B cell (primary cell): ENCODE measurements around the gene KDM1B. TPM values are rescaled to one million over a fixed set of nuclear protein-coding genes. Genes with fewer than 3 reads are reported as not detected.

Source experiments
- ATAC-seq: fragments of 200-7000 bp; cut with Tn5 transposase; one replicate; pipeline ENCODE4 v1.10.0; 2021; ENCODE audit warnings: low read depth, mild to moderate bottlenecking, moderate number of reproducible peaks, moderate library complexity
- CTCF ChIA-PET: fragments of 350-600 bp; sonication (Branson Sonifier 250); formaldehyde crosslinking; loops from one replicate; lab custom pipeline; 2021; ENCODE audit warnings: antibody characterized with exemption, inconsistent platforms; lab: Charles Lee
- POLR2A ChIA-PET: fragments of 350-600 bp; sonication (Branson Sonifier 250); formaldehyde crosslinking; loops from one replicate; lab custom pipeline; 2021; ENCODE audit warnings: antibody characterized with exemption; lab: Charles Lee
- DNase-seq: peaks from one replicate; pipeline ENCODE4 v3.0.0; 2013
- H2AFZ ChIP-seq: 2 replicates; pipeline ENCODE4 v1.6.1; 2012; ENCODE audit warnings: mild to moderate bottlenecking, low read depth, low read length; ENCODE audit not compliant: insufficient read depth, poor library complexity, severe bottlenecking
- H3K27ac ChIP-seq, 2 donors: 1 replicate in 1 of 2; 2 replicates in 1 of 2; pipeline ENCODE4 v1.5.1; 2012 to 2013; ENCODE audit warnings: low read length in 2 of 2, mild to moderate bottlenecking in 2 of 2, moderate library complexity in 1 of 2
- H3K27me3 ChIP-seq, 4 experiments: fragments of 200-600 bp in 1 of 4; sonication (generic) in 1 of 4; replicated peaks in 1 of 4; 1 replicate in 2 of 4; 2 replicates in 2 of 4; pipeline versions ENCODE4 v1.6.1 to v1.7.0; 2013 to 2016; ENCODE audit warnings: low read length in 3 of 4, mild to moderate bottlenecking in 2 of 4, mixed read lengths in 1 of 4, moderate library complexity in 1 of 4; ENCODE audit not compliant: insufficient read depth in 4 of 4, control insufficient read depth in 3 of 4; ENCODE audit errors: control extremely low read depth in 1 of 4
- H3K36me3 ChIP-seq, 2 experiments: replicated peaks in 1 of 2; 1 replicate in 1 of 2; 2 replicates in 1 of 2; pipeline versions ENCODE4 v1.6.1 to v1.7.1; 2013; ENCODE audit warnings: low read length in 1 of 2; ENCODE audit not compliant: insufficient read depth in 2 of 2, control insufficient read depth in 1 of 2; ENCODE audit errors: control extremely low read depth in 1 of 2, extremely low read depth in 1 of 2
- H3K4me1 ChIP-seq, 2 donors: fragments of 200-600 bp in 1 of 2; sonication (generic) in 1 of 2; 1 replicate in 1 of 2; 2 replicates in 1 of 2; pipeline versions ENCODE4 v1.5.1 to v1.6.1; 2013 to 2017; ENCODE audit warnings: low read length in 2 of 2; ENCODE audit not compliant: control insufficient read depth in 2 of 2, insufficient read depth in 2 of 2
- H3K4me2 ChIP-seq: replicated peaks from 2 replicates; pipeline ENCODE3; 2012; ENCODE audit warnings: mild to moderate bottlenecking, low read depth, low read length; ENCODE audit not compliant: poor library complexity, severe bottlenecking
- H3K4me3 ChIP-seq, 5 experiments: fragments of 200-600 bp in 1 of 5; sonication (generic) in 1 of 5; 1 replicate in 3 of 5; 2 replicates in 2 of 5; pipeline versions ENCODE4 v1.5.1 to v1.7.0; 2011 to 2016; ENCODE audit warnings: low read length in 4 of 5, mild to moderate bottlenecking in 4 of 5, low read depth in 2 of 5, control low read depth in 1 of 5, moderate library complexity in 1 of 5; ENCODE audit not compliant: insufficient read depth in 1 of 5; ENCODE audit errors: control extremely low read depth in 1 of 5, extremely low read depth in 1 of 5
- H3K79me2 ChIP-seq: fragments of 200-600 bp; sonication (generic); one replicate; pipeline ENCODE4 v1.6.0; 2016; ENCODE audit warnings: low read length; ENCODE audit not compliant: control insufficient read depth, insufficient read depth
- H3K9ac ChIP-seq: fragments of 200-600 bp; sonication (generic); 2 replicates; pipeline ENCODE4 v1.6.1; 2017; ENCODE audit warnings: mild to moderate bottlenecking, low read length, moderate library complexity
- H3K9me3 ChIP-seq, 3 donors: one replicate each; pipeline versions ENCODE4 v1.6.1 to v1.7.1; 2013; ENCODE audit warnings: low read length in 2 of 3; ENCODE audit not compliant: control insufficient read depth in 2 of 3, insufficient read depth in 1 of 3; ENCODE audit errors: control extremely low read depth in 1 of 3
- H4K20me1 ChIP-seq: 2 replicates; pipeline ENCODE4 v1.6.0; 2012; ENCODE audit warnings: mild to moderate bottlenecking, low read length; ENCODE audit not compliant: insufficient read depth, control insufficient read depth, poor library complexity, severe bottlenecking
- H3K27ac Mint-ChIP-seq: one replicate; pipeline ENCODE4 v1.8.0; 2021; ENCODE audit warnings: mixed read lengths
- H3K27me3 Mint-ChIP-seq: one replicate; pipeline ENCODE4 v1.8.0; 2021; ENCODE audit warnings: mixed read lengths
- H3K4me1 Mint-ChIP-seq: one replicate; pipeline ENCODE4 v1.8.0; 2021; ENCODE audit warnings: mixed read lengths
- H3K4me3 Mint-ChIP-seq: one replicate; pipeline ENCODE4 v1.8.0; 2021; ENCODE audit warnings: mixed read lengths
- H3K9me3 Mint-ChIP-seq: one replicate; pipeline ENCODE4 v1.8.0; 2022; ENCODE audit warnings: mixed read lengths; ENCODE audit not compliant: insufficient read depth
- CTCF ChIP-seq: fragments of 200-600 bp; IDR thresholded peaks from one replicate; pipeline ENCODE4 v1.8.0; 2022; ENCODE audit warnings: antibody characterized with exemption, mild to moderate bottlenecking
- EZH2 ChIP-seq: IDR thresholded peaks from 2 replicates; pipeline ENCODE4 v1.6.1; 2012; ENCODE audit warnings: borderline replicate concordance, low read depth, mild to moderate bottlenecking, moderate library complexity, low read length; ENCODE audit not compliant: insufficient read depth, poor library complexity, severe bottlenecking
- WGBS: methylation state at CpG from one replicate; pipeline ENCODE4 v1.1.5; 2013; ENCODE audit warnings: missing lambda C conversion rate; ENCODE audit not compliant: insufficient coverage; 5-methylcytosine and 5-hydroxymethylcytosine counted together
- intact Hi-C: fragments of 100-400 bp; cut with micrococcal nuclease; formaldehyde crosslinking; loops from one replicate; pipeline ENCODE4 v1.10.0; 2022
- polyA plus RNA-seq: library from polyadenylated mRNA; depleted of rRNA; stranded (reverse); fragments of >200 nt; gene quantifications from 2 replicates; pipeline ENCODE4 v1.2.3, GENCODE V29; 2012
- total RNA-seq, 2 donors: library from RNA; stranded (reverse); fragments of 120-200 nt in 1 of 2; gene quantifications; 1 replicate in 1 of 2; 2 replicates in 1 of 2; pipeline versions ENCODE4 v1.2.3 to v1.2.4, GENCODE V29; 2013 to 2022

KDM1B gene
- total and polyA plus RNA-seq, 2 donors (not counting 1 experiment from before 2014, with no cell fraction given): 10.9 to 16.0 TPM

- peak; percentile 21 for ATAC-seq
- Histone ChIP-seq H2AFZ (peak overlapping the region; percentile 83), H3K9me3 (no peaks in the 10 kb centered on the region), H3K36me3 (peaks cover 0 to 10% of the 10 kb centered on the region in 2 experiments), H3K4me2 (peak overlapping the region; percentile 99), H3K4me3 (peak overlapping the region; percentile 66 to 99 (median 89)), H4K20me1 (no peaks in the 10 kb centered on the region), H3K9ac (peak overlapping the region; percentile 93), H3K4me1 (peaks cover 25 to 29% of the 10 kb centered on the region in 2 donors), H3K27me3 (no peaks in the 10 kb centered on the region), H3K27ac (peak overlapping the region; percentile 83 to 87), H3K79me2 (peaks cover 23% of the 10 kb centered on the region)
- ChIA-PET CTCF (interaction anchor here (1.0 to 2.0 kb wide), 3 partner anchors 15 to 86 kb away, joined by 3 to 10 read pairs (median 3); partner anchors contain the start of gene NHLRC1), POLR2A (interaction anchor here (0.9 kb wide), 1 partner anchor 34 kb away, joined by 3 read pairs; no protein-coding TSS in a partner anchor)
- Mint-ChIP-seq H3K4me1 (peaks cover 24% of the 10 kb centered on the region), H3K27me3 (no peaks in the 10 kb centered on the region), H3K4me3 (peak overlapping the region; percentile 99), H3K9me3 (no peaks in the 10 kb centered on the region), H3K27ac (peak overlapping the region; percentile 88)
- intact Hi-C loops: loop anchor here (1.0 to 5.0 kb wide), 6 partner anchors 34 to 556 kb away; partner anchors contain the start of genes DEK, FAM8A1, NHLRC1 and RNF144B
- peak; percentile 83 for DNase-seq
- 0% methylated on average over 25 of the region's 26 CpGs for WGBS
- TF ChIP-seq CTCF (no peak), EZH2 (no peak)
Observed at GRCh38 chr6:18155864-18156421, 721 bp downstream of the KDM1B start.

- peaks cover 8% of the 10 kb centered on the region for H3K4me1 Mint-ChIP-seq
- Histone ChIP-seq H3K9me3 (no peaks in the 10 kb centered on the region), H2AFZ (no peak overlapping the region), H3K79me2 (peaks cover 23% of the 10 kb centered on the region), H3K9ac (no peak overlapping the region), H3K4me3 (no peak overlapping the region), H4K20me1 (no peaks in the 10 kb centered on the region), H3K27me3 (no peaks in the 10 kb centered on the region), H3K4me1 (peaks cover 7 to 8% of the 10 kb centered on the region in 2 donors), H3K4me2 (no peak overlapping the region), H3K36me3 (peaks cover 10 to 42% of the 10 kb centered on the region in 2 experiments), H3K27ac (no peak overlapping the region)
- CTCF ChIA-PET: no interaction called here
- H3K4me3 Mint-ChIP-seq: no peak overlapping the region
- no CpG with 5 or more reads among the region's 1 CpG for whole genome bisulfite sequencing
- DNase-seq: no peak
- no peaks in the 10 kb centered on the region for H3K9me3 Mint-ChIP-seq
- H3K27me3 Mint-ChIP-seq: no peaks in the 10 kb centered on the region
- intact Hi-C loops: no loop called here
- H3K27ac Mint-ChIP-seq: no peak overlapping the region
- TF ChIP-seq CTCF (no peak), EZH2 (no peak)
- POLR2A ChIA-PET: no interaction called here
- no peak for ATAC-seq
Observed at GRCh38 chr6:18160911-18161310, 5.7 kb downstream of the KDM1B start.
